HG02798 (cell line): ENCODE data around the gene BOLA1.
A peak's percentile ranks its signal among the peaks of the same experiment; 100 is the strongest.
"Not testable (repeated sequence)": the region's sequence is repeated elsewhere in the genome, so short reads cannot be mapped to it uniquely, and the experiment has no call there.

ENCODE experiments used
- ATAC-seq: cut with Tn5 transposase; IDR thresholded peaks from one replicate; pipeline ENCODE4 v1.9.1; 2021; ENCODE audit warnings: mild to moderate bottlenecking; ENCODE audit not compliant: unreplicated experiment, poor library complexity

The BOLA1 gene

GRCh38 chr1:149886396-149887195 is 12.8 kb upstream of the BOLA1 start:
- ATAC-seq, result peak; percentile 68

- ATAC-seq, result not testable (repeated sequence)
Observed at GRCh38 chr1:149887196-149887455, 12.2 kb upstream of the BOLA1 start.

- peak; percentile 47 for ATAC-seq
Observed at GRCh38 chr1:149887456-149888246, 11.7 kb upstream of the BOLA1 start.

GRCh38 chr1:149888247-149888998 is 10.9 kb upstream of the BOLA1 start:
- peak; percentile 25 for ATAC-seq

GRCh38 chr1:149888999-149889289 is 10.4 kb upstream of the BOLA1 start:
- ATAC-seq, result no peak

- ATAC-seq, result no peak
Observed at GRCh38 chr1:149896575-149896974, 2.8 kb upstream of the BOLA1 start.

GRCh38 chr1:149903836-149904491 is 4.6 kb downstream of the BOLA1 start:
- no peak for ATAC-seq

GRCh38 chr1:149906570-149907075 is 7.3 kb downstream of the BOLA1 start:
- no peak for ATAC-seq

- ATAC-seq, result no peak
Observed at GRCh38 chr1:149914545-149914944, 15.2 kb downstream of the BOLA1 start.

GRCh38 chr1:149915429-149916192 is 16.2 kb downstream of the BOLA1 start:
- no peak for ATAC-seq

- ATAC-seq, result no peak
Observed at GRCh38 chr1:149916193-149916897, 17.0 kb downstream of the BOLA1 start.

- ATAC-seq, result no peak
Observed at GRCh38 chr1:149916898-149917252, 17.5 kb downstream of the BOLA1 start.

- ATAC-seq, result no peak
Observed at GRCh38 chr1:149917571-149918144, 18.3 kb downstream of the BOLA1 start, which contains the start of gene SV2A. SV2A (minus strand) TSS chr1:149917844; CDS start chr1:149913840, 4,004 bp downstream.

- no peak for ATAC-seq
Observed at GRCh38 chr1:149923626-149924025, 24.3 kb downstream of the BOLA1 start.

- ATAC-seq, result no peak
Observed at GRCh38 chr1:149925345-149925744, 26.0 kb downstream of the BOLA1 start.

- no peak for ATAC-seq
Observed at GRCh38 chr1:149925751-149926150, 26.4 kb downstream of the BOLA1 start.

- ATAC-seq, result no peak
Observed at GRCh38 chr1:149926296-149926695, 26.9 kb downstream of the BOLA1 start.

- no peak for ATAC-seq
Observed at GRCh38 chr1:149927056-149927562, 27.7 kb downstream of the BOLA1 start.
